ENCODE measurements around the gene NCOA3.

Gene NCOA3

DNA sequence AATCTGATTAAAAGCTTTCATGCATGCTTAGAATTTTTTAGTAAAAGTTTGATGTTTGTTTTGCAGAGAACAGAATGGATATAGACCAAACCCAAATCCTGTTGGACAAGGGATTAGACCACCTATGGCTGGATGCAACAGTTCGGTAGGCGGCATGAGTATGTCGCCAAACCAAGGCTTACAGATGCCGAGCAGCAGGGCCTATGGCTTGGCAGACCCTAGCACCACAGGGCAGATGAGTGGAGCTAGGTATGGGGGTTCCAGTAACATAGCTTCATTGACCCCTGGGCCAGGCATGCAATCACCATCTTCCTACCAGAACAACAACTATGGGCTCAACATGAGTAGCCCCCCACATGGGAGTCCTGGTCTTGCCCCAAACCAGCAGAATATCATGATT, 133.6 kb downstream of the NCOA3 start:
- no peak for DNase-seq (ENCODE audit: low read depth)

DNA sequence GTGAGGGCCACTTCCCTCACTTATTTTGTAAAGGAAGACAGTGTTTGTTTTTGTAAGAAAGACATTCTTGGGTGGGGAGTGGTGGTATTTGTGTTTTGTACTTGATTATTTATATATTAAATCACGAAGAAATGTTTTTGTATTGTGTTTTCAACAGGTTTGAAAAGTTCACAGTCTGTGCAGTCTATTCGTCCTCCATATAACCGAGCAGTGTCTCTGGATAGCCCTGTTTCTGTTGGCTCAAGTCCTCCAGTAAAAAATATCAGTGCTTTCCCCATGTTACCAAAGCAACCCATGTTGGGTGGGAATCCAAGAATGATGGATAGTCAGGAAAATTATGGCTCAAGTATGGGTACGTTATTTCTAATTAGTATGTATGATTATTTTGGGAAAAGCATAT, 137.2 kb downstream of the NCOA3 start:
- no peak for DNase-seq (ENCODE audit: low read depth)

DNA sequence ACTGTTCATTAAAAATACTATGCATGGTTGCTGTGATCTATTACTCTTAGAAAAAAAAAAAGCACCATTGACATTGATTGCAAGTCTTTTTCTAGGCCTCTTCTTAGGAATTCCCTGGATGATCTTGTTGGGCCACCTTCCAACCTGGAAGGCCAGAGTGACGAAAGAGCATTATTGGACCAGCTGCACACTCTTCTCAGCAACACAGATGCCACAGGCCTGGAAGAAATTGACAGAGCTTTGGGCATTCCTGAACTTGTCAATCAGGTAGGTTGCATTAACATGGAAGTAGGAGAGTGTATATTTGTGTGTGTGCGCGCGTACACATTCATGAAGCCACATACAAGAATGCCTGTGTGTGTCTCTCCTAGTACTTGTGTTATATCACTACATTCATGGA, 140.4 kb downstream of the NCOA3 start:
- no peak for DNase-seq (ENCODE audit: low read depth)

DNA sequence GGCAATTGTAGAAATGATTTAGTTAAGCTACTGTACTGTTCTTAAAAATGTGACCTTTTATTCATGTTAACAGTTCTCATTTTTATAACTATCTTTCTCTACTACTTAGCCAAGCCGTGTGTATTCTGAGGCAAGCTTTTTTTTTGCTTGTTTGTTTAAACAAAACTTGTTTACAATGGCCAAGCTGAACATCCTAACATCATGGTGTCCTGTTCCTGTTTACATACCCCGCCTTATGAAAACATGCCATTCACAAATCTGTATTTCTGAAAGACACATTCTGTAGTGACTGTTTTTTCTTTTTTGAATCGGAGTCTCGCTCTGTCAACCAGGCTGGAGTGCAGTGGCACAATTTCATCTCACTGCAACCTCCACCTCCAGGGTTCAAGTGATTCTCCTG, 140.9 kb downstream of the NCOA3 start:
- no peak for DNase-seq (ENCODE audit: low read depth)

DNA sequence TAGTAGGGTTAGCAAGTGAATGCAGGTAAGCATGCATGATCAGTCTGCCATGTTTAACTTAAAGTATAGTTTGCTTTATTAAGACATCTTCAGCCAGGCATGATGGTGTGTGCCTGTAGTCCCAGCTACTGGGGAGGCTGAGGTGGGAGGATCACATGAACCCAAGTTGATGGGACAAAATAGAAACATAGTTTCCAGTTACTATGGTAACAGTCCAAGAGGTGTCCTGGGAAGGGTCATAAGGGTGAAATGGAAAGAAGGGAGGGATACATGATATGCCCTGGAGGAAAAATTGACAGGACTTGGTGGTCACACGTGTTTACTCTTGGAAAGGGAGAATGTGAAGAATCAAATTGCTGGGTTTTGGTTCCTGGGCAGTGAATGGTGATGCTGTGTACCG, 143.9 kb downstream of the NCOA3 start:
- no peak for DNase-seq (ENCODE audit: low read depth)

DNA sequence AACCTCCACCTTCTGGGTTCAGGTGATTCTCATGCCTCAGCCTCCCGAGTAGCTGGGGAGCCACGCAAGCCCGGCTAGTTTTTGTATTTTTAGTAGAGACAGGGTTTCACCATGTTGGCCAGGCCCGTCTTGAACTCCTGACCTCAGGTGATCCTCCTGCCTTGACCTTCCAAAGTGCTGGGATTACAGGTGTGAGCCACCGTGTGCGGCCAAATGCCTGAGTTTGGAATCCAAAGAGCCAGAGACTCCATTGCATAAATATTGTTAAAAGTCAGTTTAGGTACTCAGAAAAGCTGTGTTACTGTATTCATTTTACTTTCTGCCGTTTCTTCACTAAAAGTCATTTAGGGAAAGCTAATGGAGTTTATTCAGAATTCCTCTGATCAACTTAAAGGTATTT, 146.3 kb downstream of the NCOA3 start:
- DNase-seq (ENCODE audit: low read depth): no peak

DNA sequence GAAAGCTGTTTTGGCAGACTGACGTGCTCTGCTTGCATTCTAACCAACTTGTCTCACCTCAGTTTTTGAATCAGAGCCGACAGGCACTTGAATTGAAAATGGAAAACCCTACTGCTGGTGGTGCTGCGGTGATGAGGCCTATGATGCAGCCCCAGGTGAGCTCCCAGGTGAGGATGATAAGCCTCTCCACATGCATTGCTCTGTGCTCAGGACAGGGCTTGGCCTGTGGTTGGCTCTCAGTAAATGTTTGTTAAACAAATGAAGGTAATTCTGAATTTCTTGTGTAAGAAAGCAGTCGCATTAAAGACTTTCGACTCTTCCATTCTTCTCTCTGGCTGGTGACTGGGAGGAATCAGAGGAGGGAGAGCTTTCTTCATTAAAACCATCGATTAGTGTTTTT, 147.3 kb downstream of the NCOA3 start:
- no peak for DNase-seq (ENCODE audit: low read depth)

DNA sequence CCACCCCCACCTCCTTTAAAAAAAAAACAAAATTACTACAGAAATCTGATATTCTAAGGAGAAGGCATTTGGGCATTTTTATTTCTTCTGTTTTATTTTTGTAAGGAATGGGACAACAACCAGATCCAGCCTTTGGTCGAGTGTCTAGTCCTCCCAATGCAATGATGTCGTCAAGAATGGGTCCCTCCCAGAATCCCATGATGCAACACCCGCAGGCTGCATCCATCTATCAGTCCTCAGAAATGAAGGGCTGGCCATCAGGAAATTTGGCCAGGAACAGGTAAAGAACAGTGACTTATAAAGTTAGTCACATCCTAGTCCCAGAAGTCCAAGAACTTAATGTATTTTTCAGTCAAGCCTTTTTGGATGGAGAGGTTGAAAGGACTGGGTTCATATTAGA, 150.6 kb downstream of the NCOA3 start:
- no peak for DNase-seq (ENCODE audit: low read depth)

DNA sequence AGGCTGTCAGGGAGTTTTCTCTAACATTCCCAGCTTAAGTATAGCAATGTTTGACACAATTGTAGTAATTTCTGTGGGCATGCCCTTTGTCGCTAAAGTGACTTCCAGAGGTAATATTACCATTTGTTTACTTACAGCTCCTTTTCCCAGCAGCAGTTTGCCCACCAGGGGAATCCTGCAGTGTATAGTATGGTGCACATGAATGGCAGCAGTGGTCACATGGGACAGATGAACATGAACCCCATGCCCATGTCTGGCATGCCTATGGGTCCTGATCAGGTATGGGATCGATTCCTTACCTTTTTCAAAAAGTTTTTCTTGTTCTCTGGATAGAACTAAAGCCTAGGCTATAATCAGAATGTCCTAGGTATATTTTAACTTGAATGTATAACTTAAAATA, 151.1 kb downstream of the NCOA3 start:
- no peak for DNase-seq (ENCODE audit: low read depth)

DNA sequence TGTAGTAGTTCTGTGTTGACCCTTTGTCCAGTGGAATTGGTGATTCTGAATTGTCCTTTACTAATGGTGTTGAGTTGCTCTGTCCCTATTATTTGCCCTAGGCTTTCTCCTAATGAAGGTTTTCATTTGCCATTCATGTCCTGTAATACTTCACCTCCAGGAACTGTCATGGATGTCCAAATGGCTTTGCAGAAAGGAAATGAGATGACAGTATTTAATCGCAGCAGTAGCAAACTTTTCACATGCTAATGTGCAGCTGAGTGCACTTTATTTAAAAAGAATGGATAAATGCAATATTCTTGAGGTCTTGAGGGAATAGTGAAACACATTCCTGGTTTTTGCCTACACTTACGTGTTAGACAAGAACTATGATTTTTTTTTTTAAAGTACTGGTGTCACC, 152.2 kb downstream of the NCOA3 start:
- DNase-seq (ENCODE audit: low read depth): no peak

DNA sequence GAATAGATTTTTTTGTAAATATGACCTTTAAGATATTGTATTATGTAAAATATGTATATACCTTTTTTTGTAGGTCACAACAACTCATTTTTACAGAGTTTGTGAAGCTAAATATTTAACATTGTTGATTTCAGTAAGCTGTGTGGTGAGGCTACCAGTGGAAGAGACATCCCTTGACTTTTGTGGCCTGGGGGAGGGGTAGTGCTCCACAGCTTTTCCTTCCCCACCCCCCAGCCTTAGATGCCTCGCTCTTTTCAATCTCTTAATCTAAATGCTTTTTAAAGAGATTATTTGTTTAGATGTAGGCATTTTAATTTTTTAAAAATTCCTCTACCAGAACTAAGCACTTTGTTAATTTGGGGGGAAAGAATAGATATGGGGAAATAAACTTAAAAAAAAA, 152.7 kb downstream of the NCOA3 start:
- DNase-seq (ENCODE audit: low read depth): no peak

DNA sequence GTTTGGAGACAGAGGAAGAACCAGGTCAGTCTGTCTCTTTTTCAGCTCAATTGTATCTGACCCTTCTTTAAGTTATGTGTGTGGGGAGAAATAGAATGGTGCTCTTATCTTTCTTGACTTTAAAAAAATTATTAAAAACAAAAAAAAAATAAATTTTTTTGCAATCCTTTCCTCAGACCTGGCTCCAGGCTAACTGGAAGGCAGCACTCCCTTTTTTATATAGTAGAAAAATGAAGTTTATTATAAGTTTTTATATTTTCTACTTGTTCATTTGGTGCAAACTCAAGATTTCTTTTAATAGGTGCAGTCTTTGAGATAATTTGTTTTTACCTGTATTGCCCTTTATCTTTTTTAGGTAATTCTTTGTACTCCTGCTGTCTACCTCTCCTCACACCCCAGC, 153.9 kb downstream of the NCOA3 start:
- no peak for DNase-seq (ENCODE audit: low read depth)

DNA sequence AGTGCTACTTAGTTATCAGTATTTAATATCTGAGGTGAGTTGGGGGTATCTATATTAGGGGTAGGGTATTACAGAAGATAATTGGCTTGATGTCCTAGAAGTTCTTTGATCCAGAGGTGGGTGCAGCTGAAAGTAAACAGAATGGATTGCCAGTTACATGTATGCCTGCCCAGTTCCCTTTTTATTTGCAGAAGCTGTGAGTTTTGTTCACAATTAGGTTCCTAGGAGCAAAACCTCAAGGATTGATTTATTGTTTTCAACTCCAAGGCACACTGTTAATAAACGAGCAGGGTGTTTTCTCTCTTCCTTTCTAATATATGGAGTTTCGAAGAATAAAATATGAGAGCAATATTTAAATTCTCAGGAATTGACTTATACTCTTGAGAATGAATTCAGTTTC, 154.6 kb downstream of the NCOA3 start:
- no peak for DNase-seq (ENCODE audit: low read depth)

DNA sequence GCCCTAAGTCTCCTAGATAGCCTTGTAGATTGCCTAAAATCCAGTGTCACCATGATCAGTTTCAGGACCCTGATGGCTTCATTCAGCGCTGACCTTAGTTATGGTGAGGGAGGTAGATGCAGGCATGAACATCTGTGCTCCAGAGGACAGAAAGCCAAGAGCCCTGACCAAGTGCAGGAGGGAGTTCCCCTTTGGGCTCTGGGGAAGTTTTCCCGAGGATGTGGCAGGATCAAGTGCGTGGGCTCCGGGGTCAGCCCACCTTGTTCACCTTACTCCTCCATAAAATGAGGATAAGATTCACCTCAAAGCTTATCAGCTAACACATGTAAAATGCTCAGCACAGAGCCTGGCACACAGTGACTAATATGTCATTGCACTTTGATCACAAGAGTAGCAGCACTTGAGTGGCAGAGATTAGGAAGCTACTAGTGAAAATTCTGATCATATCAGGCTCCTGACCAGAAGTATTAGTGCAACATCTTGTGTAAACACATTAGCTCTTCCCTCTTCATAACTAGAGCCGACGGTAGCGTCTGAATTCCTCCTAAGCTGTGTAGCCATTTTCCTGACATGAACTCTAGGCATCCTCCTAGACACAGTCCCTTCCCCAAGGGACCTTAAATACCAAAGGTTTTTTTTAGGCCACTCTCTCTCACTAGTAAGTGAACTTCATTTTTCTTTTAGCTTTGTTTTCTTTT, 158.4 kb downstream of the NCOA3 start:
- DNase-seq (ENCODE audit: low read depth): no peak

DNA sequence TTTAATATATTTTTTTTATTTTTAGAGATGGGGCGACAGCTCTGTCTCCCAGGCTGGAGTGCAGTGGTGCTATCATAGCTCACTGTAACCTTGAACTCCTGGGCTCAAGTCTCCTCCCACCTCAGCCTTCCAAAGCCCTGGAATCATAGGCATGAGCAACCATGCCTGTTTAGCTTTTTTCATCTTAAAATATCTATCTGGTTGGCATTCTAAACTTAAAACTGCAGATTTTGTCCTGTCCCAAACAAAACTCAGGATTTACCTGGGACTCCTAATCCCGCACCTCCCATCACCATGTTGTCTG, 158.9 kb downstream of the NCOA3 start:
- DNase-seq (ENCODE audit: low read depth): no peak

DNA sequence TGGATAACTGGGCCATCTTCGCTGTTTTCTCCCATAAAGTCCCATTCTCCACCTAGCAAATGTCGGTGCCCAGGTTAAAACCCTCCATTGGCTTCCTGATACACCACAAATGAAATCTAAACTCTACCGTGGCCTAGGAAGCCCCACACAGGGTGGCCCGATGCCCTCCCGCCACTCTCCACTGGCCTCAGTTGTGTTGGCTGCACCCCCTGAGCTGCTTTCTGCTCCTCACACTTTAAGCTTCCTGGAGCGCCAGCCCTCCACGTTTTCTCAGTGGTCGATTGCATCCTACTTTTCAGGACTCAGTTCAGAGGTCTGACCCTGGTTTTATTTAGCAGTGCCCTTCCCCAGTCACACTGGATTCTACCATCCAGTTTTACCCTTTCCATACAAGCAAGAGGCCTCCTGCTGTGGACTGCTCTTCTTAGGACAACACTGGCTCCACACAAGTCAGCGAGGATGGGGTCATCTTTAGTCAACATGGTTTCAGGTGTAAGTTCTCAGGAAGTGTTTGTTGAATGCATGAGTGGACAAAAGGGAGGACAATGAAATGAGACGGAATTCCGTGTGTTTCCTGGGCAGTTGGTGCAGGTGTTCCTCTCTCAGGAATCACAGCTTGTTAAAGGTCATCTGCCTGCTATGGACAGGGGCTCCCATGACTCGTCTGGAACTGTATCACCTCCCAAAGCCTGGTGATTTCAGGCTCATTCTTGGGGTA, 159.5 kb downstream of the NCOA3 start:
- DNase-seq (ENCODE audit: low read depth): no peak

DNA sequence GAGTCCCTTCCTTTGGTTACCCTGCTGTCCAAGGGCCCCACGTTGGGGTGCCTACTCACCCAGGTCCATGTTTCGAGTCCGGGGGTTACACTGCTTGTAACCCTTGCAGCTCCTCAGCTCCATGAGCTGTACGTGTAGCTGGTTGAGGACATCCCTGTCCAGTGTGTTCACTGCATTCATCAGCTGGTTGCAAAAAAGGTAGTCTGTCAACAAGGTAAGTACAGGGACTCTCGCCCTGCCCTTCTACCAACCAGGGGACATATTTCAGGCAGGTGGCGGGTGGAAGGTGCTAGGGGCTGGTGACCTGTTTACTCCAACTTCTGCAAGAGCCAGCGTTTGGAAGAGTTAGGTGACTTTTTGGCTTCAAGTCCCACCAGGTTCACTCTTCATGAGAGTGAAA, 160.0 kb downstream of the NCOA3 start:
- no peak for DNase-seq (ENCODE audit: low read depth)

DNA sequence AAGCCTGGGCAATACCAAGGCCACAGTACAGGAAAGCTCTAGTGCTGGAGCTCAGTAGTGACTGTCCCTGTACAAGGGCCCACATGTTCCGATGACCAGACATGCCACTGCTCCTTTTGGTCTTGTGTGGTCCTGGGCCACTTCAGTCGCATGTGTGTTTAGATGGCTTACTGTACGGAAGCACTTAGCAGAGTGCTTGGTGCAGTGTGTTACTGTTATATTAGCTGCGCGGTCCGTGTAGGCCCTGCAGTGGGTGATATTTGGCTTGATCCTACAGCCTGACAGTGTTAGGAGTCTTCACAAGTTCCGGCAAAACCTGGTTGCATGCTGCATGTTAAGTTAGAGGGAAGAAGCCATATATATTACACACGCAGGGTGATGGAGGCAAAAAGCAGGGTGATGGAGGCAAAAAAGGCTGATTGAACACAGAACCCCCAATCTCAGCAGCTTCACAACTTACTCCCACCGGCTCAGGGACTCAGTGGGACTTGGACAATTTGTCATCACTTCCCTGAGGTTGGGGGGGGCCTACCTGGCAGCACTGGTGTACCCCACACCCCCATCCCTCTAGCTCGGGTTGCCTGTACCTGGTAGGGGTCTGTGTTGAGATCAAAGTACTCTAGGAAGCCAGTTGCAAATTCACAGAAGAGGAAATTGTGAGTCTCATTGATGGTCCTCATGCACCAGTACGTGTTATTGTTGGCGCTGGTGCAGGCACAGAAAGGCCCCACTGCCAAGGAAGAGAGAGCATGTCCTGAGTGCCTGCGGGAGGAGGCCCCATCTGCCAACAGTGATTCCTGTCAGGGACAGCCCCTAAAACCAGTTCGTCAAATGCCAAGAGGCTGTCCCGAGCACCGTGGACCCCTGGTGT, 161.0 kb downstream of the NCOA3 start:
- DNase-seq (ENCODE audit: low read depth): no peak

DNA sequence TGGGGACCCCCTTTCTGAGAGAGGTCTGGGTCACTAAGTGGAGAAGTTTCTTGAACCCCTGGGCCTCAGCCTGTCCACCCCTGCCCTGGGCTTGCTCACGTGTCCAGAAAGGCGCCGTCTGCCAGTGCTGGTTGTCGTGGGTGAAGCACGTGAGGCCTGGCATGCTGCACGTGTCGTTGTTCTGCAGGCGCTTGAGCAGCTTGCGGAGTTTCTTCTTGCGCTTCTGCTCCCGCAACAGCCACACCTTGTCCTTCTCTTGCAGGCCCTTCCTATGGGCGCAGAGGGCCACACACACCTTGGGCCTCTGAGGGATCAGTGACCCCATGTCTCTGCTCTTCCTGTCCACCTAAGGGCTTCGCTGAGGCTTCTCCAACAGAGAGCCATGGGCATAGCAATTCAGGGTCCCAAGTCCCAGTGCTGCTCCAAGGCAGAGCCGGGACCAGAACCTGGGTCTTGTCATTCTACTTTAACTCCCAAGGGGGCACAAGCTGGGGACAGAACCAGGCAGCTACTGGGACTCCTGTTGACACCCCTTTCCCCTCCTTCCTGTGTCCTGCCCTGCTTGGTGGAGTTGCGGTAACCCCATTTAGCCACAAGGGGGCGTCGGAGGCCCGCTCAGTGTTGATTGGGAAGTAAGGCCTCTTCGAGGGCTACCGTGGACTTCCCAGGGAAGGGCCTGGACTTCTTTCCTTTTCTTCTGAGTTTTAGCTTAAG, 161.8 kb downstream of the NCOA3 start:
- DNase-seq (ENCODE audit: low read depth): peak; percentile 53

DNA sequence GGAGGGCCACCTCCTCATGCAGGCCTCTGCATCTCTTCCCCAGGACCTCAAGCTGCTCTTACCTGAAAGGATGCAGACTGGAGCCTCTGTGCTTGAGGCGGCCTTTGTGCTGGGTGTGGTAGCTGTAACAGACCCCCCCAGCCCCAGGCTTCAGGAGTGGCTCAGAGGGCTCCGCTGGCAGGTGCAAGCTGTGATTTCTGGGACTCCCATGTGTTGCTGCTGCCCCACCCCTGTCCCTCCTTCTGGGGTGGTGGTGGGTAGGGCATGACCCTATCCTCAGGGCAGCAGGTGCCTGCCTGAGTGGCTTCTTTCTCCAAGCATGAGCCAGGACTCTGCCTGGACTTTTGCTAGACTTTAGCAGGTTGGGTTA, 162.4 kb downstream of the NCOA3 start:
- DNase-seq (ENCODE audit: low read depth): no peak

DNA sequence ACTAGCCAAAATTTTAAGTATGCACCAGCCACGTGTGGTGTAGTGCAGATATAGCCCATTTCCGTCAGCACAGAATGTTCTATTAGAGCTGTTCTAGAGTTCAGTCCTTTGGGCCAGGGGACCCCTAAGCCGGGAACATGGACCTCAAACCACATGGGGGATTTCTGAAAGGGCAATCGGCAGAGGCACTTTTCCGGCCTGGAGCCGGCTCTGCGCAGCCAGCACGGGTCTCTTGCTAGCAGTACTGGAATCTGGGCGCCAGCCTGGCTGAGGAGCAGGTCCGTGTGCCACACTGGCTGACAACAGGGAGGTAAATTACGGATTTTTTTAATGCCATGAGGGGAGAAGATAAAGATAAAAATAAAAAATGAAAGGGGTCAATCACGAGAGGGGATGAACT, 163.1 kb downstream of the NCOA3 start:
- DNase-seq (ENCODE audit: low read depth): no peak

DNA sequence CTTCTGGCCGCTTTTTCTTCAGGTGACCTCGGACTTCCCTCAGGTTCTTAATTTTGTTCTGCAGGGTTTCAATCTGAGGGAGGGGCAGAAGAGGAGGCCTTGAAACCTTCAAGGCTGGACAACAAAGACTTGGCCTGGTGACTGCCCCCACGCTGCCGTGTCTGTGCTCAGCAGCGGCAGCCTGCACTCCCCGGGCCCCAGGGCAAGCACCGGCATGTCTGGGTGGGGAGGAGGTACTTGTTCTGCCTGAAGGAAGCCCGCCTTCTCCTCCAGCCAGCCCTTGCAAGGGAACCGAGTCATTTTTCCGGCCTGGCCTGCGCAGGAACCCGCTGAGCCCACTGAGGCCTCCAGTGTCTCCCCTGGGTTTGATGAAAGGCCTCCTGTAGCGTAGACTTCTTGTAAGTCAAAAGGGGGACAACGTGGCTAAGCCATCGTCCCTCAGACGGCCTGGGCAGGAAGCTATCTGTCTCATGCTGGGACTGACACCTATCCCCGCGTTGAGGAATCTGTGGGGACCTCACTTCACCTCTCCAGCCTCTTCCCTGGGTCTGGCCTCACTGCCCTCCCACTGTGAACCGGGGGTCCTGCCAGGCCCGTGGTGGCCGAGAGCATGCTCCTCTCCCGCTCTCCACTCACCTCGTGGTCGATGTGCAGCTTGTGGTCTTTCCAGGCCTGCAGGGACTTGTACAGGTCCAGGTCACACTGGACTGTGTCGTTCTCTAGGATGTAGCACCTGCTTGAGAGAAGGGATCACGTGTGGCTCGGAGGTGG, 163.7 kb downstream of the NCOA3 start:
- no peak for DNase-seq (ENCODE audit: low read depth)
